Activated naive CD8-positive, alpha-beta T cell treated with anti-CD3 and anti-CD28 coated beads, Interleukin-2, amount 50 U/mL, for 24 hours (primary cell): ENCODE measurements around the gene GRAMD1B.
A peak's percentile ranks its signal among the peaks of the same experiment; 100 is the strongest.
"Not testable (repeated sequence)": the region's sequence is repeated elsewhere in the genome, so short reads cannot be mapped to it uniquely, and the experiment has no call there.

Experiments used
- ATAC-seq: fragments of 150-1000 bp; cut with Tn5 transposase; one replicate; pipeline ENCODE4 v1.10.0; 2021
- DNase-seq: peaks from one replicate; pipeline ENCODE4 v3.0.0; 2021
- H3K27ac Mint-ChIP-seq: one replicate; pipeline ENCODE4 v1.8.0; 2021; ENCODE audit warnings: mild to moderate bottlenecking, mixed read lengths
- H3K27me3 Mint-ChIP-seq: one replicate; pipeline ENCODE4 v1.8.0; 2021; ENCODE audit warnings: mixed read lengths
- H3K36me3 Mint-ChIP-seq: one replicate; pipeline ENCODE4 v1.8.0; 2021; ENCODE audit warnings: low read depth, mixed read lengths
- H3K4me1 Mint-ChIP-seq: one replicate; pipeline ENCODE4 v1.8.0; 2021; ENCODE audit warnings: mixed read lengths
- H3K4me3 Mint-ChIP-seq: one replicate; pipeline ENCODE4 v1.8.0; 2021; ENCODE audit warnings: mild to moderate bottlenecking, moderate library complexity, mixed read lengths
- H3K9me3 Mint-ChIP-seq: one replicate; pipeline ENCODE4 v1.8.0; 2021; ENCODE audit warnings: mixed read lengths

Gene GRAMD1B

GRCh38 chr11:123516238-123516637, 86.2 kb downstream of the GRAMD1B start:
- H3K4me1 Mint-ChIP-seq = peaks cover 19% of the 10 kb centered on the region
- H3K36me3 Mint-ChIP-seq = no peaks in the 10 kb centered on the region
- ATAC-seq = no peak
- peaks cover 2% of the 10 kb centered on the region for H3K27me3 Mint-ChIP-seq
- no peak for DNase-seq
- H3K9me3 Mint-ChIP-seq = no peaks in the 10 kb centered on the region
- H3K4me3 Mint-ChIP-seq = no peak overlapping the region
- H3K27ac Mint-ChIP-seq = no peak overlapping the region

GRCh38 chr11:123517559-123518364, 87.7 kb downstream of the GRAMD1B start:
- Mint-ChIP-seq H3K27ac (no peak overlapping the region), H3K27me3 (peaks cover 2% of the 10 kb centered on the region), H3K4me1 (peaks cover 19% of the 10 kb centered on the region), H3K4me3 (no peak overlapping the region), H3K9me3 (no peaks in the 10 kb centered on the region), H3K36me3 (no peaks in the 10 kb centered on the region)
- ATAC-seq = no peak
- no peak for DNase-seq

- ATAC-seq = no peak
- H3K9me3 Mint-ChIP-seq = no peaks in the 10 kb centered on the region
- H3K4me1 Mint-ChIP-seq = peaks cover 19% of the 10 kb centered on the region
- no peak for DNase-seq
- no peaks in the 10 kb centered on the region for H3K36me3 Mint-ChIP-seq
- no peak overlapping the region for H3K4me3 Mint-ChIP-seq
- H3K27me3 Mint-ChIP-seq = peaks cover 2% of the 10 kb centered on the region
- no peak overlapping the region for H3K27ac Mint-ChIP-seq
Measured at GRCh38 chr11:123518496-123519054, 88.5 kb downstream of the GRAMD1B start.

GRCh38 chr11:123519055-123519796, 89.2 kb downstream of the GRAMD1B start:
- Mint-ChIP-seq H3K36me3 (no peaks in the 10 kb centered on the region), H3K4me3 (no peak overlapping the region), H3K9me3 (no peaks in the 10 kb centered on the region), H3K27ac (no peak overlapping the region), H3K4me1 (peaks cover 19% of the 10 kb centered on the region), H3K27me3 (peaks cover 2% of the 10 kb centered on the region)
- peak; percentile 48 for ATAC-seq
- no peak for DNase-seq

GRCh38 chr11:123519797-123520193, 89.7 kb downstream of the GRAMD1B start:
- Mint-ChIP-seq H3K36me3 (no peaks in the 10 kb centered on the region), H3K27ac (no peak overlapping the region), H3K27me3 (peaks cover 2% of the 10 kb centered on the region), H3K4me3 (no peak overlapping the region), H3K4me1 (peaks cover 19% of the 10 kb centered on the region), H3K9me3 (no peaks in the 10 kb centered on the region)
- ATAC-seq (no peak), DNase-seq (no peak)

- not testable (repeated sequence) for H3K9me3 Mint-ChIP-seq, H3K36me3 Mint-ChIP-seq, H3K27ac Mint-ChIP-seq, H3K27me3 Mint-ChIP-seq, ATAC-seq, DNase-seq, H3K4me3 Mint-ChIP-seq
- H3K4me1 Mint-ChIP-seq = peaks cover 19% of the 10 kb centered on the region
Measured at GRCh38 chr11:123520476-123520875, 90.4 kb downstream of the GRAMD1B start.

GRCh38 chr11:123521001-123521400, 90.9 kb downstream of the GRAMD1B start:
- DNase-seq = no peak
- Mint-ChIP-seq H3K27ac (no peak overlapping the region), H3K9me3 (no peaks in the 10 kb centered on the region), H3K27me3 (peaks cover 2% of the 10 kb centered on the region), H3K4me3 (no peak overlapping the region), H3K4me1 (peaks cover 19% of the 10 kb centered on the region), H3K36me3 (no peaks in the 10 kb centered on the region)
- ATAC-seq = no peak

- Mint-ChIP-seq H3K27ac (no peak overlapping the region), H3K36me3 (no peaks in the 10 kb centered on the region), H3K27me3 (peaks cover 2% of the 10 kb centered on the region), H3K4me3 (no peak overlapping the region), H3K9me3 (no peaks in the 10 kb centered on the region), H3K4me1 (peaks cover 13% of the 10 kb centered on the region)
- ATAC-seq (no peak), DNase-seq (no peak)
Measured at GRCh38 chr11:123521930-123522329, 91.9 kb downstream of the GRAMD1B start.

GRCh38 chr11:123523539-123523938, 93.5 kb downstream of the GRAMD1B start:
- no peaks in the 10 kb centered on the region for H3K9me3 Mint-ChIP-seq
- H3K36me3 Mint-ChIP-seq = no peaks in the 10 kb centered on the region
- no peaks in the 10 kb centered on the region for H3K4me1 Mint-ChIP-seq
- DNase-seq (no peak), ATAC-seq (no peak)
- H3K4me3 Mint-ChIP-seq = no peak overlapping the region
- no peak overlapping the region for H3K27ac Mint-ChIP-seq
- peaks cover 2% of the 10 kb centered on the region for H3K27me3 Mint-ChIP-seq

- H3K27me3 Mint-ChIP-seq = no peaks in the 10 kb centered on the region
- DNase-seq (no peak), ATAC-seq (no peak)
- H3K4me1 Mint-ChIP-seq = no peaks in the 10 kb centered on the region
- H3K27ac Mint-ChIP-seq = no peak overlapping the region
- no peaks in the 10 kb centered on the region for H3K36me3 Mint-ChIP-seq
- H3K9me3 Mint-ChIP-seq = no peaks in the 10 kb centered on the region
- H3K4me3 Mint-ChIP-seq = no peak overlapping the region
Measured at GRCh38 chr11:123525097-123525496, 95.0 kb downstream of the GRAMD1B start.

GRCh38 chr11:123525511-123525918, 95.4 kb downstream of the GRAMD1B start:
- no peak for ATAC-seq

GRCh38 chr11:123526027-123526805, 96.1 kb downstream of the GRAMD1B start:
- H3K4me1 Mint-ChIP-seq = no peaks in the 10 kb centered on the region
- no peaks in the 10 kb centered on the region for H3K36me3 Mint-ChIP-seq
- no peaks in the 10 kb centered on the region for H3K27me3 Mint-ChIP-seq
- H3K4me3 Mint-ChIP-seq = no peak overlapping the region
- H3K27ac Mint-ChIP-seq = no peak overlapping the region
- ATAC-seq (no peak), DNase-seq (no peak)
- no peaks in the 10 kb centered on the region for H3K9me3 Mint-ChIP-seq

More at GRCh38 chr11:123525511-123525918, 95.4 kb downstream of the GRAMD1B start:
- H3K4me1 Mint-ChIP-seq = no peaks in the 10 kb centered on the region
- DNase-seq = no peak
- H3K27me3 Mint-ChIP-seq = no peaks in the 10 kb centered on the region
- no peaks in the 10 kb centered on the region for H3K9me3 Mint-ChIP-seq
- no peak overlapping the region for H3K4me3 Mint-ChIP-seq
- no peak overlapping the region for H3K27ac Mint-ChIP-seq
- H3K36me3 Mint-ChIP-seq = no peaks in the 10 kb centered on the region

GRCh38 chr11:123526918-123527317, 96.8 kb downstream of the GRAMD1B start:
- H3K9me3 Mint-ChIP-seq = no peaks in the 10 kb centered on the region
- ATAC-seq (no peak), DNase-seq (no peak)
- H3K4me3 Mint-ChIP-seq = no peak overlapping the region
- peaks cover 2% of the 10 kb centered on the region for H3K36me3 Mint-ChIP-seq
- H3K27me3 Mint-ChIP-seq = no peaks in the 10 kb centered on the region
- H3K4me1 Mint-ChIP-seq = no peaks in the 10 kb centered on the region
- H3K27ac Mint-ChIP-seq = no peak overlapping the region

- no peaks in the 10 kb centered on the region for H3K27me3 Mint-ChIP-seq
- H3K36me3 Mint-ChIP-seq = peaks cover 2% of the 10 kb centered on the region
- DNase-seq = no peak
- no peak overlapping the region for H3K27ac Mint-ChIP-seq
- no peak overlapping the region for H3K4me3 Mint-ChIP-seq
- H3K9me3 Mint-ChIP-seq = no peaks in the 10 kb centered on the region
- H3K4me1 Mint-ChIP-seq = no peaks in the 10 kb centered on the region
- ATAC-seq = no peak
Measured at GRCh38 chr11:123527526-123527925, 97.5 kb downstream of the GRAMD1B start.
